ENCODE measurements around the gene PEPD.

The PEPD gene

DNA sequence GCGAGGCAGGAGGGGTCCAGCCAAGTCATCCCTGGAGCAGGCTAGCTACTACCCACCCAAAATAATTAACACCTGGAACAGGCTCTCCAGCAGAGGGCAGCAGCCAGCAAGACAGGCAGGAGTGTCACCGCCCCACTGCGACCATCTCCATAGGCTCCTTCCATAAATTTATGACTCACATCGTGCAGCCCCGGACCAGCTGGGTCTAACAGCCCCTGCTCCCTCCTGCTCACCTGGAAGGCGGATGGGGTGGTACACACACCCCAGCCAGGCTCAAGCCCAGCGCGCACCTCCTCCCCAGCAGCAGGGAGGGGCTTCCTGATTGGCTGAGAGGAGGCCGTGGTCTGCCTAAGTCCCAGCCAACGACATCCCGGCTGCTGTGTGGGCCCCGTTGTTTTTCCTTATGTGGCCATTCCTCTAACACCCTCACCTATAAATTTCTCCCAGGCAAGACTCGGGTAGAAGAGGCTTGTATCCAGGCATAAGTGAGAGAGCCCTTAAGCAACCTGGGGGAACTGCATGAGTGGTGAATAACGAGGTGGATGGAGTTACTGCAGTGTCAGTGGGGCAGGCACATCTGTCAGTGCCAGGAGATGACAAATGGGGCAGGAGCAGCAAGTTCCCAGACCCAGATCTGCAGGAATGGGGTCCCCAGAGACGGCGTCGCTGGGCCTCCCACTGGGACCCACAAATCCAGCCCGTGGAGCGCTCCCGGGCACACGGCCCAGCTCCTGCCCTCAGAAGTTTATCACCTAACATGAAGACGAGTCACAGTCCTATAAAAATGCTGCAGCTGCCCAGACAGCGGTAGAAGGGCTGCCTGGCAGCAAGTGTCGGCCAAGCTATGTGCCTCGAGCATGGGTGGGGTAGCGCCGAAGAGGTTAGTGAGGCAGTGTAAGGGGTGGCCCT, 105.0 kb downstream of the PEPD start:
- DNase-seq = peak; percentile 88

- no peak for DNase-seq
Observed at GRCh38 chr19:33414667-33415605, 106.7 kb downstream of the PEPD start.

- DNase-seq = no peak
Observed at GRCh38 chr19:33413868-33414666, 107.5 kb downstream of the PEPD start.

- DNase-seq = no peak
Observed at GRCh38 chr19:33413426-33413725, 108.2 kb downstream of the PEPD start.

GRCh38 chr19:33412601-33413425, 108.8 kb downstream of the PEPD start:
- DNase-seq = no peak

DNA sequence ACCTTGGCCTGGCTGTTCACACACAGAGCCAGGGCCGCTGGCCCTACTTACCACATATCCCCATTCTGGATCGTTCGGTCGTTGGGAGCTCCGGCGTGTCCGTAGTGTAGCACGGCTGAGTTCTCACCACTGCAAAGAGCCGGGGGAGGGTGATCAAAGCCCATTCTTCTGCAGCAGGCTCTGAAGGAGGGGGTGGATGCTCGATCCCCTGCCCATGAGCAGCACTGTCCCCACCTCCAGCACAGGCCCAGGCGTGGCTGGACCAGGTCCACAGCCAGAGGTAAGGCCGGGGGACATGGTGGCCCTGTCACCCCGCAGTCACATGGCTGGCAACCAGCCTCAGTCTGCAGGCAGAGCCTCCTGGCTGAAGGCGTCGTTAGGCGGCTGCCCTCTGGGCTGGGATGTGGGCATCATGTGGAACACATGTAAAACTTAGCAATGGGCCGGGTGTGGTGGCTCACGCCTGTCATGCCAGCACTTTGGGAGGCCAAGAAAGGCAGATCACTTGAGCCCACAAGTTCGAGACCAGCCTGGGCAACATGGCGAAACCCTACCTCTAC, 109.9 kb downstream of the PEPD start:
- DNase-seq = no peak

DNA sequence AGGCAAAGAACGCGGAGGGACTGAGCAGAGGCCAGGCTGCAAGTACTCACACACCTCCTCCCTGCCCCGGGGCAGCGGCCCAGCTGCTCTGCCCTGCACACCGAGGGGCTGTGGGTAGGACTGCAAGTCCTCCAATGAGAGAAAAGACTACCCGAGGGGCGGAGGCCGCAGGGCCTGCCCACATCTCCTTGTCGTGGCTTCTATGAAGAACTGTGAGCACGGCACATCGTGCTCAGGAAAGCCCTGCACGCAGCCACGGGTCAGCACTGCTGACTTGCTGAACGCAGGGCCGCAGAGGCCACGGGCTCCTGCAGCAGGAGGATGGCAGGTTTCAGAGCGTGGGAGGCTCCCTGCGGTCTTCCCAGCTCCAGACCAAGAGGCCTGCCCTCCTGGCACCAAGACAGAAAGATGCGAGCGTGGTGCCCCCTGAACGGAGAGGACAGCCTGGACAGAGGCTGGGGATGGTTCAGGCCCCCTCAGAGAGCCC, 110.6 kb downstream of the PEPD start:
- no peak for DNase-seq

DNA sequence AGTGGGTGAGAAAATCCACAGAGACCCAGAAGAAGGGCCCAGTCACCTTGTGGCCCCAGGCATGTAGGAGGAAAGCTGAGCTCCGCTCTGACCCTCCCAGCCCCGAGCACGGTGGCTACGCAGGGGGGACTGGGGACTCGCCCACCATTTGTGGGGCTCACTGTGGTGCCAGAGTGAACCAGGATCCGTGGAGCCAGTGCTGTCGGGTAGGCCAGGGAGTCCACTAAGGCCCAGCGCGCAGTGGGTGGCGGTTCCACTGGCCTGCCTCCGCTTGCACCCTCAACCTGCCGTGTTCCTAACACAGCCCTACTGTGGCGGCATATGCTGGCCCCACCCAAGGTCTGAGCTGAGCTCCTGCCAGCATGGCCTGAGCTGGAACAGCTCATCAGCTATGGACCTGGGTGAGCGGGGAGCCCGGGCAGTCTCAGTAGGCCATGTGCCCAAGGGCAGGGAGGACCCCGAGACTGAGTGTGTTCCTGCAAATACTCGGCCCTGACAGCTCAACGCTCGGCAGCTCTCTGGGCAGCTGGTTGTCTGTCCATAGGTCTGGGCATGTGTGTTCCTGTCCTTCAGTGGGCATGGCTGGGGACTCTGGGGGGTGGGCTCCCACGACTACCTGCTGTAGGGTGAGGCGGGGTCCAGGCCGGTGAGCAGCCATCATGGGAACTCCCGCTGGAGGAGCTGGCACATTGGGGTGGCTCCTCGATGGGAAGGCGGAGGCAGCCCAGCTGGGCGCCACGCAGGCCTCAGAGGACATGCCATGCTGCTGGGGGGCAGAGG, 111.5 kb downstream of the PEPD start:
- DNase-seq = no peak

- no peak for DNase-seq
Observed at GRCh38 chr19:33408538-33409434, 112.8 kb downstream of the PEPD start.

DNA sequence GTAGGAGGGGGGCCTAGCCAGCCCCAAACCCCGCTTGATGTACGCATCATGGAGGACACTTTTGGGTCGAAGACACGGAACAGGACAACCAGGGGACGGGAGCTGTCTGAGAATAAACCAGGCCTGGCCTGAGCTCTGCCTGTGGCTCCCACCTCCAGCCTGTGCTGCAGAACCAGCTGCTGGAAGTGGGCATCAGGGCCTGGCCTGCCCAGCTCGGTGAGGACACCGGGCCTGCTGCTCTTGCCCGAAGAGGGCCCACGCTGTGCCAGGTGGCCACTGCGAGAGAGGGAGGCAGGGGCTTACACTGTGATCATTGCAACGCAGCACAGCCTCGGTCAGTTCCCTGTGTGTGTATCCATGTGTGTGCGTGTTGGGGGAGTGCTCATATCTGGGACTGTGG, 113.5 kb downstream of the PEPD start:
- no peak for DNase-seq

- DNase-seq = no peak
Observed at GRCh38 chr19:33407716-33408115, 113.9 kb downstream of the PEPD start.

- no peak for DNase-seq
Observed at GRCh38 chr19:33407140-33407551, 114.4 kb downstream of the PEPD start.

GRCh38 chr19:33406521-33407139, 115.0 kb downstream of the PEPD start:
- peak; percentile 75 for DNase-seq

- DNase-seq = no peak
Observed at GRCh38 chr19:33405553-33406461, 115.8 kb downstream of the PEPD start.

DNA sequence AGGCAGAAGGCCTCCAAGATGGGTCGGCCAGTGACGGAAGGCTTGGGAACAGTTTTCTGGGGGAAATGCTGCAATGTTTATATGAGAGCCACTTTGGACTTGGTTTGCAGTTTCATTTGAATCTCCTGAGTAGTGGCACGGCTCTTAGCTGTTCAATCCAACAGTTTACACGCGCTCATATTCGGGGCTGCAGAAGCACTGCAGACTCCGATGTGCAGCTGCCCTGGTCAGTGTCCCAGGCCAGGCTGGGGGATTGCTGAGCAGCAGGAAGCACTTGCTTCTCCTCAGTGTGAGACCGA, 116.4 kb downstream of the PEPD start:
- no peak for DNase-seq

DNA sequence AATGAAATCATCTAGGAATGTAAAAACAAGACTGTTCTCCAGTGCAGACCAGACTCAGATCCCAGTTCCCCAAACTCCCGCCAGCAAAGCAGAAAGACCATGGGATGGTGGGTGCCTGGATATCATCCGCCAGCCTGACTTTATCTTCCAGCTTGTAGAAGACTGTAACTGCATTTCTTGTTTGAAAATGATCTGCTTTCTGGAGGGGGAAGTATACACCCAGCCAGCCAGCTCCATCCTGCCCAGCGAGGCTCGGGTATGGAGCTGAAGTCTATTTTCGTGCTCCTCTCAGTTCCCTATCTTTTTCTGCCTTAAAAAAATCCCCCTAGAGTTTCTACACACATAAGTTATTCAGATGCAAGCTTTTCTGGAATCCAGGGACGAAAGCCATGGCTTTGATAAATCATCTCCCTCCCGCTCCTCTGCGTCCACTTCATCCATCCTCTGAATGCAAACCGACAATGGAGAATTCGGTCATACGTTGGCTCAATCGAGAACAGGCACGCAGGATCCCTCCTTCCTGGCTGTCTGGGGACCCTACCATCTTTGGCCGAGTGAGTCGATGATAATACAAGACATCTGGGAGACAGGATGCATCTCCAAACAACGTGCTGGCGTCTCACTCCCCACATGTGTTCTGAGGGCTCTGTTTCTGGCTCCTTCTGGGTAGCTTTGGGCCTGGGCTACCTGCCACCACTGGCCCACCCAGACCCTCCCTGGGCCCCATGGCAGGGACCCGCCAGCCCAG, 116.9 kb downstream of the PEPD start:
- DNase-seq = no peak

- DNase-seq = no peak
Observed at GRCh38 chr19:33403973-33404304, 117.7 kb downstream of the PEPD start.

Data from DMS53 (cell line).